ENCODE results near the gene ACTMAP. TPM values are rescaled to one million over a fixed set of nuclear protein-coding genes. Genes with fewer than 3 reads are reported as not detected.

Gene ACTMAP
- total and polyA plus RNA-seq, 7 donors = 5.1 to 13.3 (median 8.9) TPM

- no peak overlapping the region for H3K27ac ChIP-seq
- 93 to 95% (median 94%) methylated on average over 23 to 24 of the region's 24 CpGs for WGBS, 3 donors
These were observed 47.1 kb downstream of the ACTMAP start for GRCh38 chr19:40703029-40703755.

GRCh38 chr19:40702337-40703012 is 47.8 kb downstream of the ACTMAP start:
- intact Hi-C loops (cut with DNase I) = no loop called here
- ATAC-seq = peak in 3 of 4 donors; percentile 25 to 44 (median 28)
- Histone ChIP-seq H3K27ac (no peak overlapping the region), H3K27me3 (ENCODE audit: insufficient read depth in 3 of 3, low read length in 2 of 3) (no peaks in the 10 kb centered on the region), H3K36me3 (ENCODE audit: insufficient read depth in 1 of 2, low read depth in 1 of 2) (peaks cover 0 to 70% of the 10 kb centered on the region in 2 donors), H3K9me3 (no peaks in the 10 kb centered on the region), H3K4me3 (no peak overlapping the region), H3K4me1 (no peaks in the 10 kb centered on the region)
- TF ChIP-seq CTCF (IDR thresholded peaks at IDR 0.05) = no peak
- no peak for DNase-seq
- 73 to 82% (median 78%) methylated on average over 16 to 18 of the region's 18 CpGs for WGBS, 3 donors

More at GRCh38 chr19:40703029-40703755, 47.1 kb downstream of the ACTMAP start:
- DNase-seq (no peak), ATAC-seq (no peak)
- Histone ChIP-seq H3K27me3 (ENCODE audit: insufficient read depth in 3 of 3, low read length in 2 of 3) (no peaks in the 10 kb centered on the region), H3K4me1 (no peaks in the 10 kb centered on the region), H3K36me3 (ENCODE audit: insufficient read depth in 1 of 2, low read depth in 1 of 2) (peaks cover 0 to 77% of the 10 kb centered on the region in 2 donors), H3K9me3 (no peaks in the 10 kb centered on the region), H3K4me3 (no peak overlapping the region)
- TF ChIP-seq CTCF (IDR thresholded peaks at IDR 0.05) = no peak
- intact Hi-C loops (cut with DNase I) = no loop called here

- H3K27ac ChIP-seq = no peak overlapping the region
- DNase-seq (no peak), ATAC-seq (no peak)
- H3K36me3 ChIP-seq (ENCODE audit: insufficient read depth in 1 of 2, low read depth in 1 of 2) = peaks cover 0 to 67% of the 10 kb centered on the region in 2 donors
- H3K9me3 ChIP-seq = no peaks in the 10 kb centered on the region
- WGBS, 3 donors = 94 to 96% (median 94%) methylated on average over 6 of the region's 6 CpGs
- H3K27me3 ChIP-seq (ENCODE audit: insufficient read depth in 3 of 3, low read length in 2 of 3) = no peaks in the 10 kb centered on the region
- intact Hi-C loops (cut with DNase I) = no loop called here
- H3K4me1 ChIP-seq = no peaks in the 10 kb centered on the region
- TF ChIP-seq CTCF (IDR thresholded peaks at IDR 0.05) = no peak
- no peak overlapping the region for H3K4me3 ChIP-seq
These were observed 48.5 kb downstream of the ACTMAP start for GRCh38 chr19:40701758-40702157.

- intact Hi-C loops (cut with DNase I) = no loop called here
- WGBS, 3 donors = 86 to 94% (median 94%) methylated on average over 9 of the region's 9 CpGs
- peaks cover 0 to 68% of the 10 kb centered on the region in 2 donors for H3K36me3 ChIP-seq (ENCODE audit: insufficient read depth in 1 of 2, low read depth in 1 of 2)
- ATAC-seq = no peak
- no peaks in the 10 kb centered on the region for H3K4me1 ChIP-seq
- no peak overlapping the region for H3K4me3 ChIP-seq
- TF ChIP-seq CTCF (IDR thresholded peaks at IDR 0.05) = no peak
- no peaks in the 10 kb centered on the region for H3K9me3 ChIP-seq
- no peak overlapping the region for H3K27ac ChIP-seq
- no peaks in the 10 kb centered on the region for H3K27me3 ChIP-seq (ENCODE audit: insufficient read depth in 3 of 3, low read length in 2 of 3)
- DNase-seq = no peak
These were observed 50.2 kb downstream of the ACTMAP start for GRCh38 chr19:40700083-40700482.
